A549 (cell line): ENCODE data around the gene DIPK1B. TPM values are rescaled to one million over a fixed set of nuclear protein-coding genes. Genes with fewer than 3 reads are reported as not detected.

Experiments
- ATAC-seq, 2 experiments: fragments of 200-7000 bp in 1 of 2; fragments of >200 bp in 1 of 2; cut with Nextera tagmentation in 1 of 2; cut with Tn5 transposase in 1 of 2; 3 replicates each; pipeline versions ENCODE4 v1.8.0 to v1.9.1; 2018 to 2020; ENCODE audit warnings: mild to moderate bottlenecking in 1 of 2, moderate library complexity in 1 of 2
- CTCF ChIA-PET: fragments of 300-600 bp; sonication (Branson Sonifier 250); formaldehyde crosslinking; extraction: SDS; loops from one replicate; lab custom pipeline; 2021; ENCODE audit warnings: antibody characterized with exemption, inconsistent platforms; lab: Yijun Ruan, JAX
- POLR2A ChIA-PET: fragments of 350-600 bp; formaldehyde crosslinking; extraction: SDS; loops from one replicate; lab custom pipeline; 2021; ENCODE audit warnings: antibody characterized with exemption, inconsistent platforms; lab: Yijun Ruan, JAX
- DNase-seq, 2 experiments: peaks; one replicate each; pipeline versions ENCODE4 v3.0.0 to v3.0.0-alpha.2; 2011 to 2016; ENCODE audit warnings: low read depth in 1 of 2, low spot score in 1 of 2
- FAIRE-seq: peaks from 2 replicates; lab custom pipeline; 2011; peaks lifted over from hg19 to GRCh38; lab: Jason Lieb, UNC
- H3K27ac ChIP-seq, 2 experiments: fragments of >200 bp; sonication (Bioruptor Twin); formaldehyde crosslinking; 3 replicates each; pipeline ENCODE4 v1.5.1; 2016 to 2017
- H3K4me1 ChIP-seq: fragments of >200 bp; sonication (Bioruptor Twin); formaldehyde crosslinking; 3 replicates; pipeline ENCODE4 v1.6.1; 2016
- H3K4me2 ChIP-seq: fragments of >200 bp; sonication (Bioruptor Twin); formaldehyde crosslinking; 3 replicates; pipeline ENCODE4 v1.6.1; 2016
- H3K4me3 ChIP-seq: fragments of >200 bp; sonication (Bioruptor Twin); formaldehyde crosslinking; 3 replicates; pipeline ENCODE4 v1.5.1; 2016
- H3K9me3 ChIP-seq: fragments of >200 bp; sonication (Bioruptor Twin); formaldehyde crosslinking; 3 replicates; pipeline ENCODE4 v1.6.1; 2016
- BHLHE40 ChIP-seq: IDR thresholded peaks from 2 replicates; pipeline ENCODE4 v1.6.1; 2012; ENCODE audit warnings: low read depth, low read length, inconsistent platforms
- CEBPB ChIP-seq, 2 experiments: fragments of >200 bp in 1 of 2; sonication (Bioruptor Twin) in 1 of 2; formaldehyde crosslinking in 1 of 2; IDR thresholded peaks; 2 replicates each; pipeline ENCODE4 v1.6.1; 2012 to 2016
- CHD2 ChIP-seq: fragments of 150-350 bp; IDR thresholded peaks from 2 replicates; pipeline ENCODE4 v1.6.1; 2014; ENCODE audit warnings: low read length; ENCODE audit not compliant: partially characterized antibody
- CHD4 ChIP-seq: fragments of 200-600 bp; sonication (generic); IDR thresholded peaks from 2 replicates; pipeline ENCODE4 v1.6.1; 2016; ENCODE audit warnings: antibody characterized with exemption, mild to moderate bottlenecking, borderline replicate concordance
- EHF ChIP-seq: fragments of 250-450 bp; sonication (Bioruptor Pico); IDR thresholded peaks from 2 replicates; pipeline ENCODE4 v1.5.0; 2020; ENCODE audit warnings: mild to moderate bottlenecking
- EP300 ChIP-seq, 2 experiments: fragments of >200 bp; sonication (Bioruptor Twin); formaldehyde crosslinking; IDR thresholded peaks; 2 replicates in 1 of 2; 3 replicates in 1 of 2; pipeline ENCODE4 v1.6.1; 2016 to 2017
- ESRRA ChIP-seq: fragments of 150-350 bp; IDR thresholded peaks from 2 replicates; pipeline ENCODE4 v1.6.1; 2014; ENCODE audit warnings: mild to moderate bottlenecking, low read length, borderline replicate concordance
- FOSB ChIP-seq: fragments of 250-450 bp; sonication (Bioruptor Pico); IDR thresholded peaks from 2 replicates; pipeline ENCODE4 v1.5.0; 2020; ENCODE audit warnings: mild to moderate bottlenecking, moderate library complexity
- FOXS1 ChIP-seq: fragments of 250-450 bp; sonication (Bioruptor Pico); IDR thresholded peaks from 2 replicates; pipeline ENCODE4 v1.5.0; 2020; ENCODE audit warnings: mild to moderate bottlenecking, moderate library complexity
- GATA3 ChIP-seq: IDR thresholded peaks from 2 replicates; pipeline ENCODE4 v1.6.1; 2012; ENCODE audit warnings: borderline replicate concordance
- HEYL ChIP-seq: fragments of 250-450 bp; sonication (Bioruptor Pico); IDR thresholded peaks from 2 replicates; pipeline ENCODE4 v1.8.0; 2021; ENCODE audit warnings: mild to moderate bottlenecking, moderate library complexity
- JUN ChIP-seq, 2 experiments: fragments of >200 bp; sonication (Bioruptor Twin); formaldehyde crosslinking; IDR thresholded peaks; 2 replicates in 1 of 2; 3 replicates in 1 of 2; pipeline ENCODE4 v1.6.1; 2016 to 2017
- MAFK ChIP-seq: fragments of 450-650 bp; IDR thresholded peaks from 2 replicates; pipeline ENCODE4 v1.6.1; 2014; ENCODE audit not compliant: partially characterized antibody
- MYC ChIP-seq: IDR thresholded peaks from 2 replicates; pipeline ENCODE4 v1.6.1; 2012; ENCODE audit warnings: mild to moderate bottlenecking, inconsistent platforms, low read length, improper control_type of control experiment, borderline replicate concordance
- NFE2L2 ChIP-seq: fragments of 150-350 bp; conservative IDR thresholded peaks from 2 replicates; pipeline ENCODE4 v1.6.1; 2014; ENCODE audit warnings: low read length
- RCOR1 ChIP-seq: fragments of 150-350 bp; IDR thresholded peaks from 2 replicates; pipeline ENCODE4 v1.6.1; 2014; ENCODE audit warnings: antibody characterized with exemption, low read length, low read depth
- RNF2 ChIP-seq: fragments of 200-600 bp; sonication (generic); IDR thresholded peaks from 2 replicates; pipeline ENCODE4 v1.6.1; 2016; ENCODE audit warnings: low read depth, mild to moderate bottlenecking, antibody characterized with exemption, moderate library complexity, borderline replicate concordance
- TP53 ChIP-seq: fragments of 250-450 bp; sonication (Bioruptor Pico); IDR thresholded peaks from 2 replicates; pipeline ENCODE4 v1.5.0; 2021; ENCODE audit warnings: mild to moderate bottlenecking, moderate library complexity
- ZNF302 ChIP-seq: fragments of 250-450 bp; sonication (Bioruptor Pico); IDR thresholded peaks from 2 replicates; pipeline ENCODE4 v1.9.0; 2021; ENCODE audit warnings: inconsistent platforms, mild to moderate bottlenecking, moderate library complexity
- ZSCAN20 ChIP-seq: fragments of 250-450 bp; sonication (Bioruptor Pico); IDR thresholded peaks from 2 replicates; pipeline ENCODE4 v1.8.0; 2022; ENCODE audit warnings: mild to moderate bottlenecking, moderate library complexity
- WGBS: methylation state at CpG from one replicate; pipeline ENCODE4 v1.1.6; 2017; ENCODE audit errors: missing lambda C conversion rate; 5-methylcytosine and 5-hydroxymethylcytosine counted together
- polyA plus RNA-seq, 4 experiments: library from polyadenylated mRNA; depleted of rRNA in 3 of 4; stranded (reverse); fragments of >200 nt; fragmentation: RNase III in 1 of 4; extraction: RNeasy Plus Mini Kit Qiagen cat#74134 plus additional on column Dnase treatment in 1 of 4; gene quantifications; 2 replicates in 3 of 4; 3 replicates in 1 of 4; pipeline ENCODE4 v1.2.3, GENCODE V29; 2011 to 2017
- TF ChIP-seq, protein P1 (sequence below): fragments of 250-450 bp; sonication (Bioruptor Pico); IDR thresholded peaks from 2 replicates; pipeline ENCODE4 v1.5.0; 2020; ENCODE audit warnings: low read depth, mild to moderate bottlenecking, moderate library complexity
- TF ChIP-seq, protein P2 (sequence below): fragments of 250-450 bp; sonication (Bioruptor Pico); IDR thresholded peaks from 2 replicates; pipeline ENCODE4 v1.5.0; 2021; ENCODE audit warnings: mild to moderate bottlenecking, moderate library complexity, borderline replicate concordance
- TF ChIP-seq, protein P3 (sequence below): IDR thresholded peaks from 2 replicates; pipeline ENCODE4 v1.6.1; 2012
- TF ChIP-seq, protein P4 (sequence below): fragments of 200-600 bp; sonication (generic); IDR thresholded peaks from 2 replicates; pipeline ENCODE4 v1.6.1; 2016; ENCODE audit warnings: antibody characterized with exemption, mild to moderate bottlenecking, moderate library complexity
- TF ChIP-seq, protein P5 (sequence below): IDR thresholded peaks from 2 replicates; pipeline ENCODE4 v1.6.1; 2012
- TF ChIP-seq, protein P6 (sequence below): fragments of >200 bp; sonication (Bioruptor Twin); formaldehyde crosslinking; IDR thresholded peaks from 2 replicates; pipeline ENCODE4 v1.6.1; 2016

The DIPK1B gene
- polyA plus RNA-seq, 2 of the 4 experiments (the other 2 are of a cell fraction): 6.7 TPM

DNA sequence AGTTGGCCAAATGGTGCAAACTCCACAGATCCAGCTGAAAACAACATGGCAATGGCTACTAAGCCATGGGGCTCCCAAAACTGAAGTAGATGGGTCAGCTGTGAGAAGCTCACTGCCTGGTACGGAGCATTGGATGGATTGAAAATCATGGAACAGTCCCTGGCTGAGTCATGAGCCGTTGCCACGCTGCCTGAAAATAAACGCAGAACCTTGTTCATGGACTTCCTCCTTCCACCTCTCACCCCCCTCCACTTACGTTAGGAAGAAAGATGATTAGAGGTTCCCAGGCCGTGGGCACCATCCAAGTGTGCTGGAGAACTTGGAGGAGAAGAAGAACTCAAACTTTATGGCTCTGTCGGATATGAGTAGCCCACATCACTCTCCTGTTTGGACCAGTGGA, 6.8 kb upstream of the DIPK1B start:
- POLR2A ChIA-PET: no interaction called here
- CTCF ChIA-PET: interaction anchor here (0.8 to 5.3 kb wide), 4 partner anchors 8 to 19 kb away, joined by 3 to 54 read pairs (median 3); no protein-coding TSS in a partner anchor
- DNase-seq (no peak), ATAC-seq (peak in 1 of 2 experiments; percentile 41; a peak in 3 of 6 replicates), FAIRE-seq (no peak)
- 63% methylated on average over 7 of the region's 7 CpGs for WGBS
- Histone ChIP-seq H3K4me1 (peaks cover 2% of the 10 kb centered on the region; the same call in 1 of the 3 replicates), H3K4me2 (no peak overlapping the region), H3K9me3 (no peaks in the 10 kb centered on the region), H3K4me3 (no peak overlapping the region), H3K27ac (no peak overlapping the region)
- no peak for TF ChIP-seq EP300 (IDR thresholded peaks at IDR 0.05)
- TF ChIP-seq, protein P1, sequence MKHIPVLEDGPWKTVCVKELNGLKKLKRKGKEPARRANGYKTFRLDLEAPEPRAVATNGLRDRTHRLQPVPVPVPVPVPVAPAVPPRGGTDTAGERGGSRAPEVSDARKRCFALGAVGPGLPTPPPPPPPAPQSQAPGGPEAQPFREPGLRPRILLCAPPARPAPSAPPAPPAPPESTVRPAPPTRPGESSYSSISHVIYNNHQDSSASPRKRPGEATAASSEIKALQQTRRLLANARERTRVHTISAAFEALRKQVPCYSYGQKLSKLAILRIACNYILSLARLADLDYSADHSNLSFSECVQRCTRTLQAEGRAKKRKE (CRISPR knock-in tag): no peak
- no peak for TF ChIP-seq CEBPB (IDR thresholded peaks at IDR 0.05)
- TF ChIP-seq ZNF302 (CRISPR knock-in tag): no peak
- no peak for TF ChIP-seq CHD2
- TF ChIP-seq ZSCAN20 (CRISPR knock-in tag): no peak
- TF ChIP-seq JUN (IDR thresholded peaks at IDR 0.05): no peak
- TF ChIP-seq TP53 (CRISPR knock-in tag): no peak
- TF ChIP-seq, protein P2, sequence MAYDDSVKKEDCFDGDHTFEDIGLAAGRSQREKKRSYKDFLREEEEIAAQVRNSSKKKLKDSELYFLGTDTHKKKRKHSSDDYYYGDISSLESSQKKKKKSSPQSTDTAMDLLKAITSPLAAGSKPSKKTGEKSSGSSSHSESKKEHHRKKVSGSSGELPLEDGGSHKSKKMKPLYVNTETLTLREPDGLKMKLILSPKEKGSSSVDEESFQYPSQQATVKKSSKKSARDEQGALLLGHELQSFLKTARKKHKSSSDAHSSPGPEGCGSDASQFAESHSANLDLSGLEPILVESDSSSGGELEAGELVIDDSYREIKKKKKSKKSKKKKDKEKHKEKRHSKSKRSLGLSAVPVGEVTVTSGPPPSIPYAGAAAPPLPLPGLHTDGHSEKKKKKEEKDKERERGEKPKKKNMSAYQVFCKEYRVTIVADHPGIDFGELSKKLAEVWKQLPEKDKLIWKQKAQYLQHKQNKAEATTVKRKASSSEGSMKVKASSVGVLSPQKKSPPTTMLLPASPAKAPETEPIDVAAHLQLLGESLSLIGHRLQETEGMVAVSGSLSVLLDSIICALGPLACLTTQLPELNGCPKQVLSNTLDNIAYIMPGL (CRISPR knock-in tag): no peak
- TF ChIP-seq, protein P3, sequence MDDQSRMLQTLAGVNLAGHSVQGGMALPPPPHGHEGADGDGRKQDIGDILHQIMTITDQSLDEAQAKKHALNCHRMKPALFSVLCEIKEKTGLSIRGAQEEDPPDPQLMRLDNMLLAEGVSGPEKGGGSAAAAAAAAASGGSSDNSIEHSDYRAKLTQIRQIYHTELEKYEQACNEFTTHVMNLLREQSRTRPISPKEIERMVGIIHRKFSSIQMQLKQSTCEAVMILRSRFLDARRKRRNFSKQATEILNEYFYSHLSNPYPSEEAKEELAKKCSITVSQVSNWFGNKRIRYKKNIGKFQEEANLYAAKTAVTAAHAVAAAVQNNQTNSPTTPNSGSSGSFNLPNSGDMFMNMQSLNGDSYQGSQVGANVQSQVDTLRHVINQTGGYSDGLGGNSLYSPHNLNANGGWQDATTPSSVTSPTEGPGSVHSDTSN: no peak
- TF ChIP-seq FOSB (CRISPR knock-in tag): no peak
- TF ChIP-seq FOXS1: no peak
- TF ChIP-seq GATA3: no peak
- TF ChIP-seq RCOR1: no peak
- no peak for TF ChIP-seq CHD4
- TF ChIP-seq, protein P4, sequence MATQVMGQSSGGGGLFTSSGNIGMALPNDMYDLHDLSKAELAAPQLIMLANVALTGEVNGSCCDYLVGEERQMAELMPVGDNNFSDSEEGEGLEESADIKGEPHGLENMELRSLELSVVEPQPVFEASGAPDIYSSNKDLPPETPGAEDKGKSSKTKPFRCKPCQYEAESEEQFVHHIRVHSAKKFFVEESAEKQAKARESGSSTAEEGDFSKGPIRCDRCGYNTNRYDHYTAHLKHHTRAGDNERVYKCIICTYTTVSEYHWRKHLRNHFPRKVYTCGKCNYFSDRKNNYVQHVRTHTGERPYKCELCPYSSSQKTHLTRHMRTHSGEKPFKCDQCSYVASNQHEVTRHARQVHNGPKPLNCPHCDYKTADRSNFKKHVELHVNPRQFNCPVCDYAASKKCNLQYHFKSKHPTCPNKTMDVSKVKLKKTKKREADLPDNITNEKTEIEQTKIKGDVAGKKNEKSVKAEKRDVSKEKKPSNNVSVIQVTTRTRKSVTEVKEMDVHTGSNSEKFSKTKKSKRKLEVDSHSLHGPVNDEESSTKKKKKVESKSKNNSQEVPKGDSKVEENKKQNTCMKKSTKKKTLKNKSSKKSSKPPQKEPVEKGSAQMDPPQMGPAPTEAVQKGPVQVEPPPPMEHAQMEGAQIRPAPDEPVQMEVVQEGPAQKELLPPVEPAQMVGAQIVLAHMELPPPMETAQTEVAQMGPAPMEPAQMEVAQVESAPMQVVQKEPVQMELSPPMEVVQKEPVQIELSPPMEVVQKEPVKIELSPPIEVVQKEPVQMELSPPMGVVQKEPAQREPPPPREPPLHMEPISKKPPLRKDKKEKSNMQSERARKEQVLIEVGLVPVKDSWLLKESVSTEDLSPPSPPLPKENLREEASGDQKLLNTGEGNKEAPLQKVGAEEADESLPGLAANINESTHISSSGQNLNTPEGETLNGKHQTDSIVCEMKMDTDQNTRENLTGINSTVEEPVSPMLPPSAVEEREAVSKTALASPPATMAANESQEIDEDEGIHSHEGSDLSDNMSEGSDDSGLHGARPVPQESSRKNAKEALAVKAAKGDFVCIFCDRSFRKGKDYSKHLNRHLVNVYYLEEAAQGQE: no peak
- TF ChIP-seq, protein P5, sequence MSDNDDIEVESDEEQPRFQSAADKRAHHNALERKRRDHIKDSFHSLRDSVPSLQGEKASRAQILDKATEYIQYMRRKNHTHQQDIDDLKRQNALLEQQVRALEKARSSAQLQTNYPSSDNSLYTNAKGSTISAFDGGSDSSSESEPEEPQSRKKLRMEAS: no peak
- no peak for TF ChIP-seq HEYL (CRISPR knock-in tag)
- TF ChIP-seq MAFK: no peak
- TF ChIP-seq BHLHE40: no peak

DNA sequence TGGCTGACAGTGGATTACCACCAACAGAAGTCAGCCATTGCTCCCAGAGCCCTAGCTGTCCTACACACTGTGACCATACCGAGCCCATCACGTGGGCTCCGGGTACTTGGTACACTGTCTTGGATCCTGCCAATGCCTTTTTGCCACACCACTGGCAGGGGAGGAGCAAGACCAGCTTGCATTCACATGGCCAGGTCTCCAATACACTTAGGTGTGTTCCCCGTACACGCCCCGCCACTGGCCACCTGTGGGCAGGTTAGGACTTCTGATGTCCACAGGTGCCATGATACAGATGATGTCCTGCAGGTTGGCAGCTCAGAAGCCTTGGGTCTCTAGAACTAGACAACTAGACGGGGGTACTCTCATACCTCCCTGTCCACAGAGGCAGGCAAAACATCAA, 5.4 kb upstream of the DIPK1B start:
- H3K4me2 ChIP-seq: no peak overlapping the region
- no peak overlapping the region for H3K4me3 ChIP-seq
- H3K27ac ChIP-seq: no peak overlapping the region
- POLR2A ChIA-PET: no interaction called here
- DNase-seq (no peak), FAIRE-seq (no peak), ATAC-seq (no peak)
- no peaks in the 10 kb centered on the region for H3K9me3 ChIP-seq
- CTCF ChIA-PET: interaction anchor here (0.8 to 5.3 kb wide), 5 partner anchors 8 to 36 kb away, joined by 3 to 54 read pairs (median 5); no protein-coding TSS in a partner anchor
- TF ChIP-seq RNF2 (no peak), NFE2L2 (no peak), EHF (CRISPR knock-in tag) (no peak), ZSCAN20 (CRISPR knock-in tag) (no peak), MYC (no peak), ESRRA (no peak)
- TF ChIP-seq, protein P6, sequence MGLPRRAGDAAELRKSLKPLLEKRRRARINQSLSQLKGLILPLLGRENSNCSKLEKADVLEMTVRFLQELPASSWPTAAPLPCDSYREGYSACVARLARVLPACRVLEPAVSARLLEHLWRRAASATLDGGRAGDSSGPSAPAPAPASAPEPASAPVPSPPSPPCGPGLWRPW: no peak
- TF ChIP-seq, protein P4: no peak
- H3K4me1 ChIP-seq: peaks cover 16% of the 10 kb centered on the region
- 91% methylated on average over 7 of the region's 7 CpGs for WGBS
